ENCODE results near the gene TCTN1.
"Not testable (repeated sequence)": the region's sequence is repeated elsewhere in the genome, so short reads cannot be mapped to it uniquely, and the experiment has no call there.

Gene TCTN1

DNA sequence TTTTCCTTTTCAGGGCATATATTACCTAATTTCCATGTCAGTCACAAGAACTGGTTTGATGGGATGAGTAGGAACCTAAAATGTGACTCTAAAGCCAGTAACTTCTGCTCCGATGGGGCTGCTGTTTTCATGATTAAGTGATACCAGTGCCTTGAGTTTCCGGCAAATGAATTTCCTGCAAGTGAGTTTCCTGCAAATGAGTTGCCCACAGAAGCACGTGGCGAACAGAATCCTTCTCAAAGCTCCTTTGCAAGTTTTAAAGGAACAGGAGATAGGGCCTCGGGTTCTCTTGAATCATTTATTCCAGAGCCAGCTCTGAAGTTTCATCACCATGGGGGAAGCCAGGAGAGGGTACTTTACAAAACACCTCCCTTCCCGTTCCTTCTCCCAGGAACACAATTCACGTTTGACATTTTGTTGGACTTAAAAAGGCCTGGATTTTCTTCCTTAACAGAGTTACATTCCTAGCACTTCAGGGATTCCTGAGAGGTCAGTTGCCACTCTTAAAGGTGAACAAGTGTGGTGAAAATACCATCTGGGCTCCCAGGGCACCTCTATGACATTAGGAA is 28.6 kb upstream of the TCTN1 start:
- DNase-seq, result peak in 1 of 5 donors; percentile 79

GRCh38 chr12:110587102-110587501 is 26.8 kb upstream of the TCTN1 start:
- DNase-seq, result not testable (repeated sequence)

GRCh38 chr12:110590059-110590458 is 23.9 kb upstream of the TCTN1 start:
- no peak for DNase-seq

DNA sequence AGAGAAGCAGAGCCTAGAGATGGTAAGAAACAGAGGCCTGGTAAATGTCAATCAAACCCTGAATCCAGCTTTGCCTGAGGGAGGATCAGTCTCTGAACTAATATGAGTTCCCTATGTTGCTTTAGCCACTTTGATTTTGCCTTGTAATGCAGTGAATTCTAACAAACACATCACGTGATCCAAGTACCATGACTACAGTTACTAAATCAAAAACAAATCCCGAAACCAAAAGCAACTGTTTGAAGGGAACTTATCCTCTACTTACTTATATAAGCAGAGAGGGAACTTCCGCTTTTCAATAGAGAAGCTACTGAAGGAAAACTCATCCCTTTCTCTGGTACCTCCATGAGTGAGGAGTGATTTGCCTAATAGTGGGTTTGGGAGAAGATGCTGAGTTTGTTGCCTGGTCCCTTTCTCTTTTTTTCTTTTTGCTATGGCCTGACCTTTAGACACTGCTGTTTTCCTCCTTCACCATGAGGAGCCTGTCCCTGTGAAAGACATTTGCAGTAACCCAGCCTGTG is 23.1 kb upstream of the TCTN1 start:
- peak in 1 of 5 donors; percentile 82 for DNase-seq

DNA sequence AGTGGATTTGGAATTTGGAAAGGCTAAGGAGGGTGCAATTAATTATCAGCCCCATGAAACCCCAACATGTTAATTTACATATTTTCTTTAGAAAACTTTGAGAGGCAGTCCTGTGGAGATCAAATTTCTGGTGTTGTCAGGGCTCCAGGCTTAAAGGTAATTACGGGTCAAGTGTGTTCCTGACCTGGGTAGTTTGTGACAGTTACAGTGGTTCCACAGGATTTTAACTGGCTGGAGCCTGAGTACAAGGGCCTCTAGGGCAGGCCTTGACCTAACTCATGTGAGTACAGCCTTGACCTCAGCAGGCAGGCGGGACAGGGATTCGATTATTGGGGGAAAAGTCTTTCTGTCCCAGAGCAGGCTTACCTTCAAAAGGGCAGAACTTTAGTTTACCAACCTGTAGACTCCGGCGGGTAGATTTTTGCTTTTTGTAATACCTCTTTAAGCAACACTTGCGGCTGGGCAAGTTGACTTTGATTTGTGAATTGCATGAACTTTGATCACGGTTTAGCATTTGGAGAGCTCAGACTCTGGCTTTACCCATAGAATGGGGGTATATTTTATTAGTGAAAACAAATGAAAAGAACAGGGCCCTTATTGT is 22.4 kb upstream of the TCTN1 start:
- DNase-seq, result no peak

DNA sequence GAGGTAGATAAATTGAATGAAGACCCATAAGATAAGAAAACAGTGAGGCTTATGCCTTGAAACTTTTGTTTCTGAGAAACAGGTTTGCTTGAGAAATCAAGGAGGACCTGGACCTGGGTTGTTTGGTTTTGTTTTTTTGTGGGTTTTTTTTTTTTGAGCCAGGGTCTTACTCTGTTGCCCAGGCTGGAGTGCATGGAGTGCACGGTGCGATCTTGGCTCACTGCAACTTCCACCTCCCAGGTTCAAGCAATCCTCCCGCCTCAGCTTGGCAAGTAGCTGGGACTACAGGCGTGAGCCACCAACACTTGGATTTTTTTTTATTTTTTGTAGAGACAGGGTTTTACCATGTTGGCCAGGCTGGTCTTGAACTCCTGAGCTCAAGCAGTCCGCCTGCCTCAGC is 21.9 kb upstream of the TCTN1 start:
- no peak for DNase-seq

DNA sequence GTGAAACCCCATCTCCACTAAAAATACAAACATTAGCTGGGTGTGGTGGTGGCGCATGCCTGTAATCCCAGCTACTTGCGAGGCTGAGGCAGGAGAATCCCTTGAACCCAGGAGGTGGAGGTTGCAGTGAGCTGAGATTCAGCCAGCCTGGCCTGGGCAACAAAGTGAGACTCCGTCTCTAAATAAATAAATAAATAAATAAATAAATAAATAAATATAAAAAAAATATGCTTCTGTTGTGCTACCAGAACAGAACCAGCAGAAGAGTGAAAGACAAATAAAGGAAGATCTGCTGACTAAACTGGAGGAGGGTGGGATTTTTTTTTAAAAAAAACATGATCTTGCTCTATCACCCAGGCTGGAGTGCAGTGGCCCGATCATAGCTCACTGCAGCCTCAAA is 21.0 kb upstream of the TCTN1 start:
- not testable (repeated sequence) for DNase-seq

- no peak for DNase-seq
These were observed 16.0 kb upstream of the TCTN1 start for GRCh38 chr12:110597885-110598284.

- DNase-seq, result no peak
These were observed 14.6 kb upstream of the TCTN1 start for GRCh38 chr12:110599334-110599733.

GRCh38 chr12:110600254-110600653 is 13.7 kb upstream of the TCTN1 start:
- peak in 1 of 5 donors; percentile 59 for DNase-seq

GRCh38 chr12:110602085-110602814 is 11.7 kb upstream of the TCTN1 start:
- DNase-seq, result peak in 2 of 5 donors; percentile 34 to 66

DNA sequence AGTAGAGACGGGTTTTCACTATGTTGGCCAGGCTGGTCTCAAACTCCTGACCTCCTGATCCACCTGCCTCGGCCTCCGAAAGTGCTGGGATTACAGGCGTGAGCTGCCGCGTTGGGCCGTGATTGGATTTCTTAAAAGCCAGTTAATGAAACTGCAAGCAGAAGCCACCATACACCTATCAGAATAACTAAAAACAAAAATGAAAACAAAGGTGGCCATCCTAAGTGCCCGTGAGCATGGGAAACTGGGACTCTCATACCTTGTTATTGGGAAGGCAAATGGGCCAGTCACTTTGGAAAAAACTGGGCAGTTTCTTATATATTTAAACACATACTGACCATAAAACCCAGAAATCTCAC is 7.7 kb upstream of the TCTN1 start:
- no peak for DNase-seq

DNA sequence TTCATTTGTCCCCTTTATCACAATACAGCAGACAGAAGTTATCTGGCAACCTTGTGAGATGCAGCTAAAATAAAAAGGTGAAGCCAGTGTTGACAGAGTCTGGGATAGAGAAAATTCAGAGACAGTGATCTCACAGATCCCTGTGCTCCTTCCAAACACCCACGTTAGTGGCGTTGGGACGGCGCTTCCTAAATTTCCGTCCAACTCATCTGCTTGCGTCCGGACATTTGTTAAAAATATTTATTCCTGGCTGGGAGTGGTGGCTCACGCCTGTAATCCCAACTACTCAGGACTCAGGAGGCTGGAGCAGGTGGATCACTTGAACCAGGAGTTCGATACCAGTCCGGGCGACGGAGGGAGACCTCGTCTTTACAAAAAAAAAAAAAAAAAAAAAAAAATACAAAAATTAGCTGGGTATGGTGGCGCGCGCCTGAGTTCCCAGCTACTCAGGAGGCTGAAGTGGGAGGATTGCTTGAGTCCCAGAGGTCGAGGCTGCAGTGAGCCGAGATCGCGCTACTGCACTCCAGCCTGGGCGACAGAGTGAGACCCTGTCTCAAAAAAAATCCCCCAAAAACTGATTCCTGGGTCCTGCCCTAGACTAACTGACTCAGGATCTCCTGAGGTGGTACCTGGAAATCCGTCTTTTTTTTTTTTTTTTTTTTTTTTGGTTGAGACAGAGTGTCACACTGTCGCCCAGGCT is 708 bp upstream of the TCTN1 start:
- DNase-seq, result no peak

- DNase-seq, result no peak
These were observed 1.2 kb downstream of the TCTN1 start for GRCh38 chr12:110615171-110615570.

DNA sequence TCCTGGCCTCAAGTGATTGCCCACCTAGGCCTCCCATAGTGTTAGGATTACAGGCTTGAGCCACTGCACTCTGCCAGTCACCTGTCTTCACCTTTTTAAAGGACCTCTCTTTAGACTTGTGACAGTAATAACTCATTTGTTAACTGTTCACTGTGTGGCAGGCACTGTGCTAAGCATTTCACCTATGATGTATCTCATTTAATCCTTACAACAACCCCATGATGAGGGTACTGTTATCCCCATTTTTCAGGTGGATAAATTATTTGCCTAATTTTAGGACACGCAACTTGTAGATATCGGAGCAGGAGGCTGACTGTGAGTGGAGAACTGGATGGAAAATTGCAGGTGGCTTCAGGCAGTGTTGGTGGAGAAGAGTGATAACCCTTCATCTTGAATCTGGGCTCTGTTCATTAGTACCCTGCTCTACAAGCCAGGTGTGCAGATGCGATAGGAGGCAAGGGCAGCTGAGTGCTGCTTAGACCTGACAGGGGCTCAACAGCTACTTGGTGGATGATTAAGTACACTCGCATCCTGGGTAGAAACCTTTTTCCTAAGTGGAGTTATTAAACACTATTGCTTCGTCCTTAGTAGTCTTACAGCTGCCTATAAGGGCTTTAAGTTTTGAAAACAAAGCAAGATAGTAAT is 2.7 kb downstream of the TCTN1 start:
- DNase-seq, result no peak

DNA sequence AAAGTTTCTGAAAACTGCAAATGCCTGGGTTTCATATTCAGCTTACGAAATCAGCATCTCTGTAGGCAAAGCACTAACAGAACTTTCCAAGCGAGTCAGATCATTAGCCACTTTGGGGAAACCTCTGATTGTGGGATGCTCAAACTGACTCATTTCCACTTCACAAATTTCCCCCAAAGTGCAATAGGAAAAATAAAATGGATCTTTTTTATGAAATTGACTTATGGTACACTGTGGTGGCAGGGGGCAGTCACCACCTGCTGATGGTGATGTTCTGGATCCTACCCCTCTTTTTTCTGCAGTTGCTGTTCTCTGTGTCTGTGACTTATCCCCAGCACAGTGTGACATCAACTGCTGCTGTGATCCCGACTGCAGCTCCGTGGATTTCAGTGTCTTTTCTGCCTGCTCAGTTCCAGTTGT is 5.6 kb downstream of the TCTN1 start:
- peak in 1 of 5 donors; percentile 47 for DNase-seq

GRCh38 chr12:110622582-110622981 is 8.7 kb downstream of the TCTN1 start:
- no peak for DNase-seq

DNA sequence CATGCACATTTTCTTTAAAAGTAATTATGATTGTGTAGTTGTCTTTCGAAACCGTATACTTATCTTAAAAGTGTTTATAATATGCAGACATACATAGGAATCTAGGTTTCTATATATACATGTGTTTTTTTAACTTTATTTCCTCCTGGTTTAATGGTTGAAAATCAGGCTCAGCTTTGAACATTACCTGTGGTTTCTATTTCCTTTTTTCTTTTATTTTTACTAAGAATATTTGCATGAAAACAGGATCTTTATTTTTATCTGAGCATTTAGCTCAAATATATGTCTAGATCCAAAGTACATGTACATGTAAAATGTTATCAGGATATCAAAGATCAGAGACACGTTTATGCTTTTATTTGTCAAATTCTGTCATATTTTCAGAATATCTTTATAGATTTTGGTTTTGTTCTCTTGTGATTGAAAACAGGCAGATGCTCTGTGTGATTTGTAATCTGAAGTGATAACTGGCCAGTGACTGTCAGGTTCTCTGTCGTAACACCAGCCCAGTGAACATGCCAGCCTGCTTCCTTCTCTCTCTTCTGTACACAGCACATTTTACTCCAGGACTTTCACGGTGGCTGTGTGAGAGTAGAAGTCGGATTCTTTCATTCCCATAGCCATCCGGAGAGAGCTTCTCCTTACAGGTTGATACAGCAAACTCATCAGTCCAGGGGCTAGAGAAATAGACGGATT is 13.7 kb downstream of the TCTN1 start:
- no peak for DNase-seq

DNA sequence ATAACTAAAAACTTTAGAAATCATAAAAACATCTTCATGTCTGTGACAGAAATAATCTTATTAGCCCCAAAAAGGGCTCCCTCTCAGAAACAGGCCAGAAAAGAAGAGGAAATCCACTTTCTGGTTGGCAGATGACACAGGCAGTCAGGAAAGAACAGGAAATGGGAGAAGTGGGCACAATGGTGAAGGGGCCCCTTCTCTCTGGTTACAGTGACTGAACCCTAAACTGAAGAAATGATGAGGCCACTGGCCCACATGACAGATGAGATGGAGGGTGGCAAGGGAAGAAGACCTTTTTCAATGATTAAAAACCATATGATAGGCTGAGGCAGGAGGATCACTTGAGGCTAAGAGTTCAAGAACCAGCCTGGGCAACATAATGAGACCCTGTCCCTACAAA is 21.1 kb downstream of the TCTN1 start:
- no peak for DNase-seq

DNA sequence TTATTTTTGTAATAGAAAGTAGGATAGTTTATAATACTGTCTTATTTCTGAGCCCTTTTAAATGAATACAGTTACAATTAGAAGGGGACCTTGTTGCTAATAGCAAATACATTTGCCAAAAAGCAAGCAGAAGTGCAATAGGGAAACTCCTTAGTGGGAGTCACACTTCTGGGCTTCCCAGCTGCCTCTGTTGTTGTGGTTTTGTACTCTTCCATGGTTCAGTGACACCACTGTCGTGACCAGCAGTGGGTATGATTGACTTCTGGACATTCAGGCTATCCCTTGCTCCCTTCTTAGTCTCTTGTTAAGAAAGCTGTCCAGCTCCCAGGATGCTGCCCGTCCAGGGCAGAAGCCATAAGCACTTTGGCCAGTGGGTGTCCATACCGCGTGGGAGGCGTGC is 22.6 kb downstream of the TCTN1 start:
- no peak for DNase-seq

DNA sequence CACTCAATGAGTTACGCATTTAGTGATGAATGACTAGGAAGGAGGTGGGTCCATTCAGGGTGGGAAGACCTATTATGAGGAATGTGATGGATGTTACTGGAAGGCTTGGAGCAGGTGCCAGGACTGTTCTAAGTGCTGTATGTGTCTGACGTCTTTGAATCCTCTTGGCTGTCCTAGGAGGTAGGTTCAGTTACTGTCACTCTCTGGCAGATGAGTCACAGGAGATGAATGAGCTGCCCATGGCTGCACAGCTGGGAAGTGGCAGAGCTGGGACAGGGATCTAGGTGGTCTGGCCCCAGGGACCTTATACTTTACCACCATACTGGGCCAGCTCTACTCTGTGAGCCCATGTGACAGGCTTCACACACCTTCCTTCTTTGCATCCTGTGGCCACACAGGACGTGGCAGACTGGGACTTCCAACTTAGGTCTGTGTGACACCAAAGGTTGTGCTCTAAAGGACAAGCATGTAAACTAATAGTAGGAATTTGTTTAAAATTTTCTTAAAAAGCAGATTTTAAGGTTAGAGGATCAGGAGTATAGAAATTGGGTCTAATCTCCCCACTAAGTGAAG is 24.0 kb downstream of the TCTN1 start:
- DNase-seq, result no peak

DNA sequence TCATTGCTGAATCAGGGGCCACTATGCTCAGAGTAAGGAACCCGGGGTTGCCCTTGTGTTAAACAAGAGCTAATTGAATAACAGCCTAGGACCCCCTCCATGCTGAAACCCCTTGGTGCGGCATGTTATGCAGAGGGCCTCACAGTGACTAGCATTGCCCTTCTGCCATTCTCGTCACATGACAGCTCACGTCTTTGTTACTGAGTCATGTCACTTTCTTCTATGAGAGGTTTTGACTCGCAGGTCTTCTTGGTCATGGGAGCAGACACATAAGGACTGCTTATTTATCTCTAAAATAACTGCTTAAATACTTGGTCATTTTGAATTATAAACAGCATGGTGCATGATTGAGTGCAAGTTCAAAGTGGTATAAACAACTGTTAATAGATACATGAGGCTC is 24.9 kb downstream of the TCTN1 start:
- DNase-seq, result no peak
